D721Med (cell line): ENCODE data around the gene IMMP2L.
"Not testable (repeated sequence)": the region's sequence is repeated elsewhere in the genome, so short reads cannot be mapped to it uniquely, and the experiment has no call there.

Source experiments
- DNase-seq: peaks from one replicate; pipeline ENCODE4 v3.0.0; 2011; ENCODE audit warnings: low spot score; ENCODE audit not compliant: insufficient read length
- FAIRE-seq: peaks from 2 replicates; lab custom pipeline; 2011; peaks lifted over from hg19 to GRCh38; lab: Jason Lieb, UNC
- TF ChIP-seq, protein P1 (sequence below): IDR thresholded peaks from 2 replicates; pipeline ENCODE4 v1.5.1; 2012; ENCODE audit warnings: mild to moderate bottlenecking, control low read depth; ENCODE audit not compliant: insufficient read depth; ENCODE audit errors: missing control alignments

The IMMP2L gene

DNA sequence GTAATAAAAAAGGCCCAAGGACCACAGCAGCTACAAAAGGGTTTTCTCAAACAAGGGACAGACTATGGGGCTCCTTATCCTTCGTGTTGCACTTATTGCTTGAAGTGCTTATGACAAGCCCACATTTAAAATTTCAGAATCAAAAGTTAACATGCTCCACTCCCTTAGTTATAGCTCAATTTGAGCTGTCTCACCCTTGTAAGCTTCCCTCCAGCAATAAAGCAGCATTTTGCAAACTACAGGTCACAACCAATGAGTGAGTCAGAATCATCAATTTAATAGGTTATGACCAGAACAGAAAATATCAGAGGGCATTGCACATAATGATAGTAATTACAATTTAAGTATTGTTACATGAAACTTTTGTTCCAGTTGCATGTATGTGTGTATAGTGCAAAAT lies 53.0 kb downstream of the IMMP2L start:
- FAIRE-seq (no peak), DNase-seq (no peak)
- TF ChIP-seq, protein P1, sequence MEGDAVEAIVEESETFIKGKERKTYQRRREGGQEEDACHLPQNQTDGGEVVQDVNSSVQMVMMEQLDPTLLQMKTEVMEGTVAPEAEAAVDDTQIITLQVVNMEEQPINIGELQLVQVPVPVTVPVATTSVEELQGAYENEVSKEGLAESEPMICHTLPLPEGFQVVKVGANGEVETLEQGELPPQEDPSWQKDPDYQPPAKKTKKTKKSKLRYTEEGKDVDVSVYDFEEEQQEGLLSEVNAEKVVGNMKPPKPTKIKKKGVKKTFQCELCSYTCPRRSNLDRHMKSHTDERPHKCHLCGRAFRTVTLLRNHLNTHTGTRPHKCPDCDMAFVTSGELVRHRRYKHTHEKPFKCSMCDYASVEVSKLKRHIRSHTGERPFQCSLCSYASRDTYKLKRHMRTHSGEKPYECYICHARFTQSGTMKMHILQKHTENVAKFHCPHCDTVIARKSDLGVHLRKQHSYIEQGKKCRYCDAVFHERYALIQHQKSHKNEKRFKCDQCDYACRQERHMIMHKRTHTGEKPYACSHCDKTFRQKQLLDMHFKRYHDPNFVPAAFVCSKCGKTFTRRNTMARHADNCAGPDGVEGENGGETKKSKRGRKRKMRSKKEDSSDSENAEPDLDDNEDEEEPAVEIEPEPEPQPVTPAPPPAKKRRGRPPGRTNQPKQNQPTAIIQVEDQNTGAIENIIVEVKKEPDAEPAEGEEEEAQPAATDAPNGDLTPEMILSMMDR: no peak

DNA sequence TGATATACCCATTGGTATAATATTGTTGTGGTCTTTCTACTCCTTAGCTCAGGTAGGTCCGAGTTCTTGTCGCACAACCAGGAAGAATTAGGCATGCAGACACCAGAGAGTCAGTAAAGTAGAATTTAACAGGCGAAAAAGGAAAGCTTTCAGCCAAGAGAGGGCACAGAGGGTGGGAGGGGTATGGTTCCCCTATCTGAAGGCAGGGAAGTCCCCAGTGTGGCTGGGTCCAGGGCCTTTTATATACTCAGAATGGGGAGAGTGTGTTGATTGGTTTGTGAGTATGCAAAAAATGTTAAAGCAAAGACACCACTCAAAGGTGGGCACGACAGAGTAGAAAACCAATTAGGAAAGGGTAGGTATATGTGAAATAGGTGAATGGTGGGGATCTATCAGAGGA lies 53.9 kb downstream of the IMMP2L start:
- no peak for FAIRE-seq
- DNase-seq: no peak
- TF ChIP-seq, protein P1: no peak

DNA sequence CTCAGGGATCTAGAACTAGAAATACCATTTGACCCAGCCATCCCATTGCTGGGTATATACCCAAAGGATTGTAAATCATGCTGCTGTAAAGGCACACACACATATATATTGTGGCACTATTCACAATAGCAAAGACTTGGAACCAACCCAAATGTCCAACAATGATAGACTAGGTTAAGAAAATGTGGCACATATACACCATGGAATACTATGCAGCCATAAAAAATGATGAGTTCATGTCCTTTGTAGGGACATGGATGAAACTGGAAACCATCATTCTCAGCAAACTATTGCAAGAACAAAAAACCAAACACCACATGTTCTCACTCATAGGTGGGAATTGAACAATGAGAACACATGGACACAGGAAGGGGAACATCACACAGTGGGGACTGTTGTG lies 56.9 kb downstream of the IMMP2L start:
- DNase-seq: not testable (repeated sequence)

DNA sequence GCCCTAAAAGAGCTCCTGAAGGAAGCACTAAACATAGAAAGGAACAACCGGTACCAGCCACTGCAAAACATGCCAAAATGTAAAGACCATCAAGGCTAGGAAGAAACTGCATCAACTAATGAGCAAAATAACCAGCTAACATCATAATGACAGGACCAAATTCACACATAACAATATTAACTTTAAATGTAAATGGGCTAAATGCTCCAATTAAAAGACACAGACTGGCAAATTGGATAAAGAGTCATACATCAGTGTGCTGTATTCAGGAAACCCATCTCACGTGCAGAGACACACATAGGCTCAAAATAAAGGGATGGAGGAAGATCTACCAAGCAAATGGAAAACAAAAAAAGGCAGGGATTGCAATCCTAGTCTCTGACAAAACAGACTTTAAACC lies 60.5 kb downstream of the IMMP2L start:
- not testable (repeated sequence) for DNase-seq, FAIRE-seq

More for the DNA sequence above, 56.9 kb downstream of the IMMP2L start:
- not testable (repeated sequence) for FAIRE-seq

DNA sequence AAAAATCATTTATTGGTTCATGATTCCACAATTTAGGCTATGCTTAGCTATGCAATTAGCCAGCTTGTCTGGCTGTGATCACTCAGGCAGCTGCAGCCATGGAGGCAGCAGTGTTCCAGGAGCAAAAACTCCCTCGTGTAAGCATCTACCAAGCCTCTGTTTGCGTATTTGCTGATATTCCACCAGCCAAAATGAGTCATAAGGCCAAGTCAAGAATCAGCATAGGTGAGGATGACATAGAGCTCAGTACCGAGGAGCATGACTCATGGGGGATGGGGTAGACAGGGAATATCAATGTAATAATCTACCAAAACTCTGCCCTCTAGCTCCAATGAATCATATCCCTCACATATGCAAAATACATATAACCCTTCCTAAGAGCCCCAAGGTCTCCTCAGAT lies 63.3 kb downstream of the IMMP2L start:
- FAIRE-seq (no peak), DNase-seq (no peak)
- TF ChIP-seq, protein P1: no peak

DNA sequence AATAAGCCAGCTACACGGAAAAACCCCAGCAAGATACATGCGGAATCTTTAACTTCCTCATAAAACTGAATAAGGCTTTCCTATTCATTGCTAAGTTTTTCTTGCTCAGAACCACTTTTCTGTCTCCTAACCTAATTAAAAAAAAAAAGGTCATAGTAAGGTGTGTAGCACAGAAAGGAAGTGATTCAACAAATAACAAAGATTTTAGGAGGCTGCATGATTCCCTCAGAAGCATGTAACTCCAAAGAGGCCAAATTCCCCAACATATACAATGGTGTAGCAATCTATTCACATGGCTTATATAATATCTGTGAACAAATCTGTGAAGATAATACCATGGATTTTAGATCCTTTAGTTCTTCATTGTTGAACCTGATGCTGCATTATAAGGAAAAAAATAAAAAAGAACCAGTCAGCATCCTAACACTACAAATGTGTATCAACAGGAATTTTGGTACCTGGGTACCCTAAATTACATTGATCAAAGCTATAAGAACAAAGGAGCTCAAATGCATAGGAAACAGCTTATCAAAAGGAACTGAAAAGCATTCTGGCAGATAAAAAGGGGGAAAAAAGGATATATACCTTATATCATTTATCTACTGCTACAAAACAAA lies 63.8 kb downstream of the IMMP2L start:
- TF ChIP-seq, protein P1: no peak
- no peak for DNase-seq
- no peak for FAIRE-seq

DNA sequence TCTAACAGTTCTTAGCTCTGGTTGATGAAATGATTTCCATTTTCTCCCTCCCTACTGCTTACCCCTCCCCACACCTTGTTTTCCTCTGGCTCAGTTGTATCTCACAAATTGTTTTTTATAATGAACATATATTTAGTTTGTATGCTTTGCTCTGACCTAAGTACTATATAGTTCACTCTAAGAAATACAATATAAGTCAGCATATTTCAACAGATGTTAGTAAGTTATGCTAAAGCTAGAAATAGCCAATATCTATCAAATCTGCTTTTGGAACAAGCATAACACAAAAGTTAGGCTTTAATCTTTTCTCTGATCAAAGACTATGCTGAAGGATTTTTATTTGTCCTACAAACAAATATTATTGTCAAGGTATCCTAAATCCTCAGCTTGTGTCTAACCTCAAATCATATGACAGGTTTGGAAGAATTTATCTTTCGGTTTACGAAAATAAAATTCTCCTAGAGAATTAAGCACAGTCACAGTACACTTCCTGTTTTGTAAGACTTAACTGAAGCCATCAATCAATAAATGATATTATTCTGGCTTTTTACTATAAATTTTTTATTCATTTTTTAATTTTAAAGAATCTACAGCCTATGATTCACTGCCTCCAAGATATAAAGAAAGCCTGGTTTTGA lies 67.0 kb downstream of the IMMP2L start:
- DNase-seq (no peak), FAIRE-seq (no peak)
- TF ChIP-seq, protein P1: no peak

DNA sequence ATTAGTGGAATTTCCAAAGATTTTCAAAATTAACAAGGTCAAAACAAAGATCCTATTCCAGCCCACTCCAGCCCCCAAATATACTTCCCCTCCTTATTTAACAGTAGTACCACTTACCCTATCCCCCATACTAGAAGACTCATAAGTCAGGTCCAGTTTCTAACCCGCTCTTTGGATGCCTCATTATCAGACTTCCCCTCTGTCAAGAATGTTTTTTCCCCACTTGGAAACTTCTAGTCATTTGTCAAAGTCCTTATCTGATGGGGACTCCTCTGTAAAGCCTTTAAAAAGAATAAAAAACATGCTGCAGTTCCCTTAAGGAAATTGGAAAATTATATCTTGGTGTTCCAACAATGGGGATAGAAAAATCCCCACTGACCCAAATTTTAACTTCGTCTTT lies 70.1 kb downstream of the IMMP2L start:
- FAIRE-seq: no peak
- DNase-seq: no peak
- TF ChIP-seq, protein P1: no peak
